ENCODE results near the gene KCNK2. TPM values are rescaled to one million over a fixed set of nuclear protein-coding genes. Genes with fewer than 3 reads are reported as not detected.

Gene KCNK2
- polyA plus RNA-seq, 6 donors from 2014 or later, result not detected

GRCh38 chr1:215256936-215257679, 174.6 kb downstream of the KCNK2 start:
- no peaks in the 10 kb centered on the region for H3K36me3 Mint-ChIP-seq
- no peak for ATAC-seq (ENCODE audit: low read depth in 2 of 2)
- H3K9me3 Mint-ChIP-seq, result peaks cover 0 to 15% (median 5%) of the 10 kb centered on the region in 7 donors
- no peak for DNase-seq
- H3K4me1 Mint-ChIP-seq, result no peaks in the 10 kb centered on the region
- no peaks in the 10 kb centered on the region for H3K27me3 Mint-ChIP-seq
- H3K4me3 Mint-ChIP-seq, result no peak overlapping the region
- no peak overlapping the region for H3K27ac Mint-ChIP-seq

DNA sequence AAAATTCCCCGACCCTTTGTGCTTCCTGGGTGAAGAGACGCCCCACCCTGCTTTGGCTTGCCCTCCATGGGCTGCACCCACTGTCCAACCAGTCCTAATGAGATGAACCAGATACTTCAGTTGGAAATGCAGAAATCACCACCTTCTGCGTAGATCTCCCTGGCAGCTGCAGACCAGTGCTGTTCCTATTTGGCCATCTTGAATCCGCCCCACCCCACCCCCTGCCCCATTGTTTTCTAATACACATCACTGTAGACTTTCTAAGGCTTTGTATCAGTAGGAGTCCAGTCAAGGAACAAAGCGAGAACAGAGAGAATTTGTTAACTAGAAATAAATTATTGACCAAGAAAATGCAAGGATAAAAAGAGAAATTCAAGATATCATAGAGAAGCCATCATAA, 178.2 kb downstream of the KCNK2 start:
- Mint-ChIP-seq H3K27me3 (no peaks in the 10 kb centered on the region), H3K27ac (no peak overlapping the region), H3K4me3 (peak overlapping the region in 1 of 8 donors; percentile 42), H3K4me1 (no peaks in the 10 kb centered on the region), H3K9me3 (peaks cover 0 to 15% (median 7%) of the 10 kb centered on the region in 7 donors), H3K36me3 (no peaks in the 10 kb centered on the region)
- no peak for ATAC-seq (ENCODE audit: low read depth in 2 of 2)
- DNase-seq, result no peak

- Mint-ChIP-seq H3K4me1 (no peaks in the 10 kb centered on the region), H3K27me3 (no peaks in the 10 kb centered on the region), H3K27ac (no peak overlapping the region), H3K4me3 (no peak overlapping the region), H3K36me3 (no peaks in the 10 kb centered on the region), H3K9me3 (peaks cover 0 to 15% (median 7%) of the 10 kb centered on the region in 7 donors)
- ATAC-seq (ENCODE audit: low read depth in 2 of 2) (no peak), DNase-seq (no peak)
Measured at GRCh38 chr1:215262106-215262505, 179.6 kb downstream of the KCNK2 start.

DNA sequence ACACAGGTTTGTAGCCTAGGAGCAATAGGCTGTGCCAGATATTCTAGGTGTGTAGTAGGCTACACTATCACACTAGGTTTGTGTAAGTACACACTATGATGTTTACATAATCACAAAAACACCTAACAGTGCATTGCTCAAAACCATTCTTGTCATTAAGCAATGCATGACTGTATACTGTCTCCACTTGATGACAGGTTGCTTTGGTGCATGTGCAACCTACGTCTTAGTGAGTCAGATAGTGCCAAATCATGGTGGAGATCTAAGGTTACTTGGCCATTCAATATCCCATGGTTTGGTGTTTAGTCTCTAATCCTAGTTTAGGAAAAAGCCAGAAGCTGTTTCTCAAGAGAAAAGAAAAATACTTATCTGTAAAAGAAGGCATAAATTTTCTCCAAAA, 181.1 kb downstream of the KCNK2 start:
- H3K36me3 Mint-ChIP-seq, result no peaks in the 10 kb centered on the region
- ATAC-seq (ENCODE audit: low read depth in 2 of 2) (no peak), DNase-seq (no peak)

DNA sequence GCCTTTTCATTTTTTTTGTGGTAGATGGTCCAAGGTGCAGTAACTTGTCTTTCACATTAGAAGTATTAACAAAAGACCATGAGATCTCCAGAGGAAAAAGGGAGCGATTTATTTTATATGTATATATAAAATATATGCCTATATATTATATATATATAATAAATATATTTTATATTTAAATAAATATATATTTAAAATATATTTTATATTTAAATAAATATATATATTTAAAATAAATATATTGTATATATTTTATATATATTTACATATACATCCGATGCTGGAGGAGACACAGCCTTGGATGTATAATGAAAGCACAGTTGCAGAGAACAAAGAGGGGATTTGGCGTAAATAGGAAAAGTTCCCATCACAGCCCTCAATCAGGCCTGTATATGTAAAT, 182.1 kb downstream of the KCNK2 start:
- Mint-ChIP-seq H3K4me1 (no peaks in the 10 kb centered on the region), H3K4me3 (no peak overlapping the region)

More for the DNA sequence above, 181.1 kb downstream of the KCNK2 start:
- Mint-ChIP-seq H3K4me1 (no peaks in the 10 kb centered on the region), H3K27ac (no peak overlapping the region), H3K27me3 (no peaks in the 10 kb centered on the region), H3K4me3 (no peak overlapping the region), H3K9me3 (peaks cover 0 to 15% (median 7%) of the 10 kb centered on the region in 7 donors)

GRCh38 chr1:215267495-215267894, 185.0 kb downstream of the KCNK2 start:
- Mint-ChIP-seq H3K4me1 (no peaks in the 10 kb centered on the region), H3K9me3 (peaks cover 0 to 13% (median 7%) of the 10 kb centered on the region in 7 donors), H3K27me3 (no peaks in the 10 kb centered on the region), H3K27ac (no peak overlapping the region), H3K4me3 (no peak overlapping the region), H3K36me3 (no peaks in the 10 kb centered on the region)
- ATAC-seq (ENCODE audit: low read depth in 2 of 2) (no peak), DNase-seq (no peak)

More for the DNA sequence above, 182.1 kb downstream of the KCNK2 start:
- no peak for DNase-seq
- Mint-ChIP-seq H3K27ac (no peak overlapping the region), H3K27me3 (no peaks in the 10 kb centered on the region), H3K36me3 (no peaks in the 10 kb centered on the region), H3K9me3 (peaks cover 0 to 7% (median 5%) of the 10 kb centered on the region in 7 donors)
- no peak for ATAC-seq (ENCODE audit: low read depth in 2 of 2)

DNA sequence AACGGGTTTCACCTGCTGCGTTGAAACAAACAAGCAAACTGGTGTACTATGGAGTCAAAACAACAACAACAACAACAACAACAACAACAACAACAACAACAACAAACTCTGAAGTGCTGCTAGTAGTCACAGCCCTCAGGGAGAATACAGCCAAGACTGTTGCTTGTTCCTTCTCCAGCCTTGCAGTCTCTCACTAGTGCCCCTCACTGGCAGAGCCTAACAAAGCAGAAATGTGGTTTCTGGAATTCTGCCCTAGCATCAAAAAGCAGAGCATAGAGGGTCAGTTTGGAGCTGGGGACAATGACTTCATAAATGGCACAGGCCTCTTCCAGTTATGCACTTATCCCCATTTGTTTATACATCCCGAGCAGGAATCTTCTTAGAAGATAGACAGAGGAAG, 187.4 kb downstream of the KCNK2 start:
- ATAC-seq (ENCODE audit: low read depth in 2 of 2), result no peak

GRCh38 chr1:215273838-215274516, 191.4 kb downstream of the KCNK2 start:
- ATAC-seq (ENCODE audit: low read depth in 2 of 2) (no peak), DNase-seq (no peak)
- no peak overlapping the region for H3K27ac Mint-ChIP-seq
- no peaks in the 10 kb centered on the region for H3K4me1 Mint-ChIP-seq
- H3K4me3 Mint-ChIP-seq, result no peak overlapping the region
- H3K9me3 Mint-ChIP-seq, result peaks cover 0 to 26% (median 10%) of the 10 kb centered on the region in 7 donors
- no peaks in the 10 kb centered on the region for H3K27me3 Mint-ChIP-seq
- H3K36me3 Mint-ChIP-seq, result no peaks in the 10 kb centered on the region

More for the DNA sequence above, 187.4 kb downstream of the KCNK2 start:
- Mint-ChIP-seq H3K4me1 (no peaks in the 10 kb centered on the region), H3K27me3 (no peaks in the 10 kb centered on the region), H3K27ac (no peak overlapping the region), H3K9me3 (peaks cover 0 to 18% (median 7%) of the 10 kb centered on the region in 7 donors), H3K4me3 (no peak overlapping the region), H3K36me3 (no peaks in the 10 kb centered on the region)
- no peak for DNase-seq

- no peak for ATAC-seq (ENCODE audit: low read depth in 2 of 2)
- H3K9me3 Mint-ChIP-seq, result peaks cover 0 to 16% (median 5%) of the 10 kb centered on the region in 7 donors
Measured at GRCh38 chr1:215276582-215276981, 194.0 kb downstream of the KCNK2 start.

DNA sequence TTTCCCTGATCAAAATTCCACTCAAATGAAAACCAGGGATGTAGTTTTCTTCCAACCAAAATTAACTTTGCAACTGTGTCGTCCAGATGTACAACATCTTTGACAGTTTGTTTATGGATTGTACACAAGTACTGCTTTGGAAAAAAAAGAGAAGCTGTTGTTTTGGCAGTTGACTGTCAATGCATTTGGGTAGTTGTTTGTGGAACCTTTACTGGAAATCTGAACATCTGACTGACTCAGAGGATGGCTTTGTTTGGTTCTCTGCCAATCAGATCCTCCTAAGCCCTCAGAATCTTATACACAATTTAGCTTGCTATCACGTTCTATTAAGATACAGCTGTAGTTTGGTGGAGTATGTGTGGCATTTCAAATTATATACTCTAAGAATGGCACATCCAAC, 195.0 kb downstream of the KCNK2 start:
- DNase-seq (no peak), ATAC-seq (ENCODE audit: low read depth in 2 of 2) (no peak)
- Mint-ChIP-seq H3K27ac (no peak overlapping the region), H3K9me3 (peaks cover 0 to 16% (median 5%) of the 10 kb centered on the region in 7 donors), H3K36me3 (no peaks in the 10 kb centered on the region), H3K27me3 (no peaks in the 10 kb centered on the region), H3K4me1 (no peaks in the 10 kb centered on the region), H3K4me3 (no peak overlapping the region)

More at GRCh38 chr1:215276582-215276981, 194.0 kb downstream of the KCNK2 start:
- Mint-ChIP-seq H3K4me1 (no peaks in the 10 kb centered on the region), H3K36me3 (no peaks in the 10 kb centered on the region), H3K27me3 (no peaks in the 10 kb centered on the region), H3K4me3 (no peak overlapping the region), H3K27ac (no peak overlapping the region)
- DNase-seq, result no peak

GRCh38 chr1:215279682-215280081, 197.1 kb downstream of the KCNK2 start:
- H3K27me3 Mint-ChIP-seq, result no peaks in the 10 kb centered on the region
- no peak overlapping the region for H3K27ac Mint-ChIP-seq
- H3K36me3 Mint-ChIP-seq, result no peaks in the 10 kb centered on the region
- H3K4me3 Mint-ChIP-seq, result no peak overlapping the region
- peaks cover 0 to 12% (median 2%) of the 10 kb centered on the region in 7 donors for H3K9me3 Mint-ChIP-seq
- no peaks in the 10 kb centered on the region for H3K4me1 Mint-ChIP-seq
- DNase-seq, result no peak
- no peak for ATAC-seq (ENCODE audit: low read depth in 2 of 2)

DNA sequence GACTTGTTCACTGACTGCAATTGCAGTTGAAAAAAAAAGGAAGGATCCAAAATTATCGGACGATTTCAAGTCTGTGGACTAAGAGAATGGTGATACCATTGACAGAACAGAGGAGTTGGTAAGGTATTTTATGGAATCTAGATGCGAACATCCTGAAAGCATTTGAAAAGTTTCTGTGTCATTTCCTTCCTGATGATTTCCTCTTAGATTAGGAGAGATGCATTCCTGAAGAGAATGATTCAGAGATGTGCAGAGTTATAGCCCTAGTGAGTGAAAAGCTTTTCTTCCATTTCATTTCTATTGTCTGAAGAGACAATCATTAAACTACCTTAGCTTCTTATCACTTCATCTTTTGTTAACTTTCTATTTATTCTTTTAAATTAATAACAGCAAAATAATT, 200.0 kb downstream of the KCNK2 start:
- no peak overlapping the region for H3K27ac Mint-ChIP-seq
- no peaks in the 10 kb centered on the region for H3K36me3 Mint-ChIP-seq
- ATAC-seq (ENCODE audit: low read depth in 2 of 2), result no peak
- H3K9me3 Mint-ChIP-seq, result peaks cover 0 to 5% (median 2%) of the 10 kb centered on the region in 7 donors
- DNase-seq, result no peak
- H3K4me1 Mint-ChIP-seq, result no peaks in the 10 kb centered on the region
- no peak overlapping the region for H3K4me3 Mint-ChIP-seq
- H3K27me3 Mint-ChIP-seq, result no peaks in the 10 kb centered on the region

DNA sequence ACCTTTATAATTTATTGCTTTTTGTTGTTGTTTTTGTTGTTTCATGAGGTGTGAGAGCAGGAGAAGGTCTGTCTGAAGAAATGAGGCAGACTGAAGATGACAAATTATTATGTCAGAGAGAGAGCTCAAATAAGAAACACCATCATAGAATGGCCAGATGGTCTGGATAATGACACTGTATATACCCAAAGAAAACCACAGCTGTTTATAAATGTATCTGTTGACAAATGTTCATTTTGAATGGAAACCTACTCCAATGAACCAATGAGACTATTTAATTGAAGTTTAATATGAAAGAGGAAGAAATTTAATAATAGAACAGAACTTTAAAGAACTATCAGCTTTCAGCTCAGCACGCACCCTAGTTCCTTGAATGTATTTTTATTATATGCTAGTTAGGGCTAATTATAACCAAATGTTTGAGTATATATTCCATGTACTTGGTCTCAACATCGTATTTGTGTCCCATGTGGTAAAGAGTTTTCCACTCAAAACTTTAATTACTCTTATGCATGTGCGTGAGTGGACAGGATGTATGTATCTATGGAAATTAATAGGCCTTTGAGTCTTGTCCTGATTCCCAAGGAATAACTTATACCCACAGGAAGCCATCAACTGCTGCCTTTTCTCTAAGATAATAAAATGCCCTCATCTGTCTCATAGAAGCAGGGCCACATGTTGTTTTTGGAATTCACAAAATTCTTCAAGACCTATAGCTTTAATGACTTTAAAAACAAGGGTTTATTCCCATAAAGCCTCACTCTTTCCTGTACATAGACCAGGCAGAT, 202.7 kb downstream of the KCNK2 start:
- H3K9me3 Mint-ChIP-seq, result peaks cover 0 to 8% (median 2%) of the 10 kb centered on the region in 7 donors
- ATAC-seq (ENCODE audit: low read depth in 2 of 2), result no peak
- H3K4me3 Mint-ChIP-seq, result no peak overlapping the region
- no peaks in the 10 kb centered on the region for H3K36me3 Mint-ChIP-seq
- H3K27me3 Mint-ChIP-seq, result no peaks in the 10 kb centered on the region
- H3K4me1 Mint-ChIP-seq, result no peaks in the 10 kb centered on the region
- DNase-seq, result no peak
- H3K27ac Mint-ChIP-seq, result no peak overlapping the region

All from naive B cell (primary cell).